IPS-18a (cell line): ENCODE measurements around the gene RPS21.

Source experiments
- H3K27ac ChIP-seq: one replicate; pipeline ENCODE4 v1.5.1; 2013; ENCODE audit warnings: low read length
- H3K27me3 ChIP-seq: one replicate; pipeline ENCODE4 v1.6.1; 2013; ENCODE audit warnings: mild to moderate bottlenecking, low read length; ENCODE audit not compliant: control insufficient read depth, insufficient read depth
- H3K36me3 ChIP-seq: one replicate; pipeline ENCODE4 v1.6.1; 2013; ENCODE audit warnings: low read depth, low read length; ENCODE audit not compliant: control insufficient read depth
- H3K4me1 ChIP-seq: one replicate; pipeline ENCODE4 v1.6.1; 2013; ENCODE audit warnings: low read depth, low read length; ENCODE audit not compliant: control insufficient read depth
- H3K4me3 ChIP-seq: one replicate; pipeline ENCODE4 v1.5.1; 2013; ENCODE audit warnings: low read length
- H3K9ac ChIP-seq: one replicate; pipeline ENCODE4 v1.6.1; 2013; ENCODE audit warnings: mild to moderate bottlenecking, low read length, moderate library complexity
- H3K9me3 ChIP-seq: one replicate; pipeline ENCODE4 v1.6.1; 2013; ENCODE audit warnings: low read depth, low read length; ENCODE audit not compliant: control insufficient read depth

The RPS21 gene

DNA sequence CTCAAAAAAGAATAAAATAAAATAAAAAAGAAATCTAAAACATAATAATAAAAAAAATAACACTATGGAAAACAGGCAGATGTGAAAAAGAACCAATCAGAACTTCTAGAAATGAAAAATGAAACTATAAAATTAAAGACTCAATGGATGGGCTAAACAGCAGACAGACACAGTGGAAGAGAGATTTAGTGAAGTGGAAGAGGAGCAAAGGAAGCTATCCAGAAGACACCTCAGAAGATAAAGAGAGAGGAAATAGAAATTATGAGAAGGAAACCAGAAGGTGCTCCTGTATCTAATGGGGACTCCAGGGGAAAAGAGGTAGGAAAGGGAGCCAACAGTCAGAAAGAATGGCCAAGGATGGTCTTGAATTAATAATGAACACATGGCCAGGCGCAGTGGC, 38.3 kb upstream of the RPS21 start:
- Histone ChIP-seq H3K4me3 (no peak overlapping the region), H3K4me1 (no peaks in the 10 kb centered on the region), H3K27ac (no peak overlapping the region), H3K9ac (no peak overlapping the region), H3K36me3 (peaks cover 28% of the 10 kb centered on the region), H3K9me3 (no peaks in the 10 kb centered on the region), H3K27me3 (no peaks in the 10 kb centered on the region)

- no peaks in the 10 kb centered on the region for H3K27me3 ChIP-seq
- no peaks in the 10 kb centered on the region for H3K9me3 ChIP-seq
- peaks cover 28% of the 10 kb centered on the region for H3K36me3 ChIP-seq
- no peak overlapping the region for H3K4me3 ChIP-seq
- no peak overlapping the region for H3K27ac ChIP-seq
- H3K4me1 ChIP-seq: peaks cover under 1% of the 10 kb centered on the region
- no peak overlapping the region for H3K9ac ChIP-seq
Measured at GRCh38 chr20:62349556-62350097, 37.3 kb upstream of the RPS21 start.

GRCh38 chr20:62350098-62350628, 36.7 kb upstream of the RPS21 start:
- H3K27me3 ChIP-seq: no peaks in the 10 kb centered on the region
- H3K9me3 ChIP-seq: no peaks in the 10 kb centered on the region
- peaks cover 6% of the 10 kb centered on the region for H3K4me1 ChIP-seq
- no peak overlapping the region for H3K4me3 ChIP-seq
- H3K27ac ChIP-seq: no peak overlapping the region
- H3K36me3 ChIP-seq: peaks cover 28% of the 10 kb centered on the region
- H3K9ac ChIP-seq: no peak overlapping the region

GRCh38 chr20:62350629-62351422, 36.1 kb upstream of the RPS21 start:
- Histone ChIP-seq H3K27me3 (no peaks in the 10 kb centered on the region), H3K36me3 (peaks cover 27% of the 10 kb centered on the region), H3K27ac (no peak overlapping the region), H3K9me3 (no peaks in the 10 kb centered on the region), H3K9ac (no peak overlapping the region), H3K4me1 (peaks cover 12% of the 10 kb centered on the region), H3K4me3 (no peak overlapping the region)

DNA sequence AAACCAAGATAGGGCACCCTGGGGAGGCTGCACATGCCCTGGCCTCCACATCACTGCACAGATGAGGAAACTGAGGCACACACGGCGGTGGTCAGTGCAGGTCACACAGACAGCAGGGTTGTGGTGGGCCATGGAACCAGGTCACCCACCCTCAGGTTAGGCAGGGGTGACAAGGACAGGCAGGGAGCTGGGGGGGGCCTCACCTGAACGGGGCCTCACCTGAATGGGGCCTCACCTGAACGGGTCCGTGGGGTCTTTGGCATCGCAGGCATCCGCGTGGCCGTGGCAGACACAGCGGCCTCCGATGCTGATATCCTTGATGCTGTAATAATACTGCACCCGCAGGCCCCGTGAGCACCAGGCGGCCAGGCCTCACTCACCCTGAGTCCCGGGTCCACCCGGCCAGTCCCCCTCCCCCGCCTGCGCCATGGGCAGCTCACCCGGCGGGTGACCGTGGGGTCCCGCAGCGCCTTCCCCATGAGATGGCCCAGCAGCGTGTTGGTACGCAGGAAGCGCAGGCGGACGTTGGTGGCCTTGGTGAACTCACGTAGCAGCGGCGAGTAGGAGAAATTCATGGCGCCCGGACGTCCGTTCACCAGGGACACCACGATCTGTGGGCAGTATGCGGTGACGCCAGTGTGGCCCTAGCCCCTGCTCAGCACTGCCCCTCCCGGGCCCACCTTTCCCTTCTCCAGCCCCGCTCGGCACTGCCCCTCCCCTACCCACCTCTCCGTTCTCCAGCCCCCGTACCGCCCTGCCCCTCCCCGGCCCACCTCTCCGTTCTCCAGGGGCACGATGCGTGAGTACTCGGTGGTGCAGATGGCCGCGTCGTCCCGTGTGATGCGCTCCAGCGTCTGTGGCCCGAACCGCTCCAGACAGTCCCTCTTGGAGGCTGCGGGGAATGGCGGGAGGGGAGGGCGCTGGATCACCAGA, 35.2 kb upstream of the RPS21 start:
- Histone ChIP-seq H3K36me3 (peaks cover 19% of the 10 kb centered on the region), H3K9ac (no peak overlapping the region), H3K27ac (no peak overlapping the region)

GRCh38 chr20:62352402-62353288, 34.3 kb upstream of the RPS21 start:
- no peak overlapping the region for H3K4me3 ChIP-seq
- peaks cover 18% of the 10 kb centered on the region for H3K4me1 ChIP-seq
- H3K9ac ChIP-seq: no peak overlapping the region

More for the DNA sequence above, 35.2 kb upstream of the RPS21 start:
- Histone ChIP-seq H3K9me3 (no peaks in the 10 kb centered on the region), H3K4me3 (no peak overlapping the region), H3K27me3 (no peaks in the 10 kb centered on the region), H3K4me1 (peaks cover 18% of the 10 kb centered on the region)

GRCh38 chr20:62353289-62354030, 33.4 kb upstream of the RPS21 start:
- no peak overlapping the region for H3K9ac ChIP-seq
- no peaks in the 10 kb centered on the region for H3K27me3 ChIP-seq
- peaks cover 18% of the 10 kb centered on the region for H3K4me1 ChIP-seq
- H3K27ac ChIP-seq: no peak overlapping the region
- H3K36me3 ChIP-seq: peaks cover 15% of the 10 kb centered on the region
- no peak overlapping the region for H3K4me3 ChIP-seq
- no peaks in the 10 kb centered on the region for H3K9me3 ChIP-seq

More at GRCh38 chr20:62352402-62353288, 34.3 kb upstream of the RPS21 start:
- Histone ChIP-seq H3K36me3 (peaks cover 15% of the 10 kb centered on the region), H3K27ac (no peak overlapping the region), H3K9me3 (no peaks in the 10 kb centered on the region), H3K27me3 (no peaks in the 10 kb centered on the region)

- peaks cover 23% of the 10 kb centered on the region for H3K4me1 ChIP-seq
- H3K27ac ChIP-seq: no peak overlapping the region
- H3K9me3 ChIP-seq: no peaks in the 10 kb centered on the region
- peaks cover 15% of the 10 kb centered on the region for H3K36me3 ChIP-seq
- no peaks in the 10 kb centered on the region for H3K27me3 ChIP-seq
- H3K9ac ChIP-seq: no peak overlapping the region
- no peak overlapping the region for H3K4me3 ChIP-seq
Measured at GRCh38 chr20:62354031-62354808, 32.7 kb upstream of the RPS21 start.

DNA sequence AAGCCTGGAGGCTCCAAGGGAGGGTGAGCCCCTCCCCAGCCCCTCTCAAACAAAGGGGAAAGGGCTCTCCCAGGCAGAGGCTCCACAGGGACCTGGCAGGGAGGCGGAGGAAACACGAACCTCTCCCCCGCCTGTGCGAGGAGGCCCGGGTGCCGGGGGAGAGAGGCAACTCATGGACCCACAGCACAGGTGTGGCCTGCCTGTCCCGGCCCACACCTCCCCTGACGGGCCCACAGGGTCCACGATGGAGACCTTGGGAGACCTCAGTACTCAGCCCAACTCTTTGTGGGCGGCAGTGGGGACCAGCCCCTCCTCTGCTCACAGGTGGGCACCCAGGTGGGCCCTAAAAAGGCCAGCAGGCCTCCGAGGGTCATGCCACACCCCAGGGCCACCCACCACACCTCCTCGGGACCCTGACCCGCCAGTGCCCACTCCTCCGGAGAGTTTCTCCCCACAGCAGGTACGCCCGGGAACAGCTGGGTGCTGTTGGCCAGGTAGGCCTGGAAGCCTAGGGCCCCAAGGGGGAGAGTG, 32.0 kb upstream of the RPS21 start:
- Histone ChIP-seq H3K9me3 (no peaks in the 10 kb centered on the region), H3K4me1 (peaks cover 25% of the 10 kb centered on the region), H3K9ac (no peak overlapping the region), H3K4me3 (no peak overlapping the region), H3K27me3 (no peaks in the 10 kb centered on the region), H3K27ac (no peak overlapping the region), H3K36me3 (peaks cover 15% of the 10 kb centered on the region)
